HepG2 (cell line): Measurements from ENCODE around the gene INSIG1.

Experiments
- ARNT ChIP-seq: fragments of 450-650 bp; IDR thresholded peaks from 2 replicates; pipeline ENCODE4 v1.6.1; 2017
- MYC ChIP-seq: sonication (generic); formaldehyde crosslinking; IDR thresholded peaks from 2 replicates; pipeline ENCODE4 v1.9.0; 2021; ENCODE audit warnings: missing genetic modification reagents, borderline replicate concordance
- MYNN ChIP-seq: sonication (generic); formaldehyde crosslinking; IDR thresholded peaks from 2 replicates; pipeline ENCODE4 v1.4.0; 2020; ENCODE audit warnings: mild to moderate bottlenecking, low read depth, missing genetic modification reagents
- RAD21 ChIP-seq: fragments of 450-650 bp; formaldehyde crosslinking; IDR thresholded peaks from 2 replicates; pipeline ENCODE4 v1.5.0; 2020; ENCODE audit warnings: mild to moderate bottlenecking
- REPIN1 ChIP-seq: sonication (generic); formaldehyde crosslinking; IDR thresholded peaks from 2 replicates; pipeline ENCODE4 v1.8.0; 2022; ENCODE audit warnings: missing genetic modification reagents, low read depth, mild to moderate bottlenecking, borderline replicate concordance
- TBX3 ChIP-seq: fragments of 450-650 bp; IDR thresholded peaks from 2 replicates; pipeline ENCODE4 v1.6.1; 2017; ENCODE audit warnings: antibody characterized with exemption, mild to moderate bottlenecking, inconsistent platforms, borderline replicate concordance
- TCF7L2 ChIP-seq: IDR thresholded peaks from 2 replicates; pipeline ENCODE4 v1.6.1; 2011; ENCODE audit warnings: mild to moderate bottlenecking, low read depth, low read length, moderate library complexity
- ZFP36 ChIP-seq: fragments of 150-350 bp; IDR thresholded peaks from 2 replicates; pipeline ENCODE4 v1.6.1; 2018; ENCODE audit warnings: borderline replicate concordance, low read length, low read depth; ENCODE audit not compliant: partially characterized antibody
- TF ChIP-seq, protein P1 (sequence below): sonication (generic); formaldehyde crosslinking; IDR thresholded peaks from 2 replicates; pipeline ENCODE4 v1.4.0; 2020; ENCODE audit warnings: mild to moderate bottlenecking, missing genetic modification reagents
- TF ChIP-seq, protein P2 (sequence below): sonication (generic); formaldehyde crosslinking; IDR thresholded peaks from 2 replicates; pipeline ENCODE4 v1.5.0; 2020; ENCODE audit warnings: missing genetic modification reagents, mild to moderate bottlenecking, borderline replicate concordance
- TF ChIP-seq, protein P3 (sequence below): sonication (generic); formaldehyde crosslinking; IDR thresholded peaks from 2 replicates; pipeline ENCODE4 v1.5.0; 2020; ENCODE audit warnings: mild to moderate bottlenecking, missing genetic modification reagents, moderate library complexity

DNA sequence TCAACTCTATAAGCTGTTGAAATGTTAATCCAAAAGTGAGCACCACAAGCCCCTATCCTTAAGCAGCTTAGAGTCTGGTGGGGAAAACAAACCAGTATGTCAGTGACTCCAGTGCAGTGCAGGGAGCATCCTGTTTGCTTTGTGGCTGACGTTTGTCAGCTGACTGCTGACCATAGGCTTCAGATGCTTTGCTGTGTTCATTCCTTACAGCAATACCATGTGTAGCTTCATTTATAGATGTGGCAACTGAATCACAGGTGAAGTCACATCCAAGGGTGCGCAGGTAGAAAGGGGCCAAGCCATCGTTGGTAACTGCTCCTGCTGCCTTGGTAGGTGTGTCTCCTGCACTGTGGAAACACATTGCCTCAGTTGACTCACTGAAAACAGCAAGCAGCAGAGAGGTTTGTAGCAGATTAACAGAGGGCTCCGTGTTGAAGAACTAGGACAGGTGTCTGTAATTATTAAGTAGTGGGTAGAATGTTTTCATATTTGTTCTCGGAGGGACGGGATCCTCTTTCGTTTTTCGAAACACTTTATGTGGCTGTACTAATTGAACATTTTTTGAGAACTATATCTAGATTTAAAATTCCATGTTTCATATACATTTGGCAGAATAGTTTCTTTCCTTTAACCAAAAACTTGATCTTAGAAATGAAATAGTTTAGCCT lies 2.0 kb downstream of the INSIG1 start:
- TF ChIP-seq MYC (CRISPR knock-in tag) (no peak), REPIN1 (CRISPR knock-in tag) (no peak), TBX3 (no peak), ZFP36 (no peak), ARNT (no peak), MYNN (CRISPR knock-in tag) (no peak), TCF7L2 (no peak), RAD21 (no peak)
- TF ChIP-seq, protein P1, sequence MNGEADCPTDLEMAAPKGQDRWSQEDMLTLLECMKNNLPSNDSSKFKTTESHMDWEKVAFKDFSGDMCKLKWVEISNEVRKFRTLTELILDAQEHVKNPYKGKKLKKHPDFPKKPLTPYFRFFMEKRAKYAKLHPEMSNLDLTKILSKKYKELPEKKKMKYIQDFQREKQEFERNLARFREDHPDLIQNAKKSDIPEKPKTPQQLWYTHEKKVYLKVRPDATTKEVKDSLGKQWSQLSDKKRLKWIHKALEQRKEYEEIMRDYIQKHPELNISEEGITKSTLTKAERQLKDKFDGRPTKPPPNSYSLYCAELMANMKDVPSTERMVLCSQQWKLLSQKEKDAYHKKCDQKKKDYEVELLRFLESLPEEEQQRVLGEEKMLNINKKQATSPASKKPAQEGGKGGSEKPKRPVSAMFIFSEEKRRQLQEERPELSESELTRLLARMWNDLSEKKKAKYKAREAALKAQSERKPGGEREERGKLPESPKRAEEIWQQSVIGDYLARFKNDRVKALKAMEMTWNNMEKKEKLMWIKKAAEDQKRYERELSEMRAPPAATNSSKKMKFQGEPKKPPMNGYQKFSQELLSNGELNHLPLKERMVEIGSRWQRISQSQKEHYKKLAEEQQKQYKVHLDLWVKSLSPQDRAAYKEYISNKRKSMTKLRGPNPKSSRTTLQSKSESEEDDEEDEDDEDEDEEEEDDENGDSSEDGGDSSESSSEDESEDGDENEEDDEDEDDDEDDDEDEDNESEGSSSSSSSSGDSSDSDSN = no peak
- TF ChIP-seq, protein P2, sequence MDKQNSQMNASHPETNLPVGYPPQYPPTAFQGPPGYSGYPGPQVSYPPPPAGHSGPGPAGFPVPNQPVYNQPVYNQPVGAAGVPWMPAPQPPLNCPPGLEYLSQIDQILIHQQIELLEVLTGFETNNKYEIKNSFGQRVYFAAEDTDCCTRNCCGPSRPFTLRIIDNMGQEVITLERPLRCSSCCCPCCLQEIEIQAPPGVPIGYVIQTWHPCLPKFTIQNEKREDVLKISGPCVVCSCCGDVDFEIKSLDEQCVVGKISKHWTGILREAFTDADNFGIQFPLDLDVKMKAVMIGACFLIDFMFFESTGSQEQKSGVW (CRISPR knock-in tag) = no peak
- TF ChIP-seq, protein P3, sequence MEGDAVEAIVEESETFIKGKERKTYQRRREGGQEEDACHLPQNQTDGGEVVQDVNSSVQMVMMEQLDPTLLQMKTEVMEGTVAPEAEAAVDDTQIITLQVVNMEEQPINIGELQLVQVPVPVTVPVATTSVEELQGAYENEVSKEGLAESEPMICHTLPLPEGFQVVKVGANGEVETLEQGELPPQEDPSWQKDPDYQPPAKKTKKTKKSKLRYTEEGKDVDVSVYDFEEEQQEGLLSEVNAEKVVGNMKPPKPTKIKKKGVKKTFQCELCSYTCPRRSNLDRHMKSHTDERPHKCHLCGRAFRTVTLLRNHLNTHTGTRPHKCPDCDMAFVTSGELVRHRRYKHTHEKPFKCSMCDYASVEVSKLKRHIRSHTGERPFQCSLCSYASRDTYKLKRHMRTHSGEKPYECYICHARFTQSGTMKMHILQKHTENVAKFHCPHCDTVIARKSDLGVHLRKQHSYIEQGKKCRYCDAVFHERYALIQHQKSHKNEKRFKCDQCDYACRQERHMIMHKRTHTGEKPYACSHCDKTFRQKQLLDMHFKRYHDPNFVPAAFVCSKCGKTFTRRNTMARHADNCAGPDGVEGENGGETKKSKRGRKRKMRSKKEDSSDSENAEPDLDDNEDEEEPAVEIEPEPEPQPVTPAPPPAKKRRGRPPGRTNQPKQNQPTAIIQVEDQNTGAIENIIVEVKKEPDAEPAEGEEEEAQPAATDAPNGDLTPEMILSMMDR = no peak
